Measurements from ENCODE around the gene LRBA. TPM values are rescaled to one million over a fixed set of nuclear protein-coding genes. Genes with fewer than 3 reads are reported as not detected.
A peak's percentile ranks its signal among the peaks of the same experiment; 100 is the strongest.

LRBA gene
- total and polyA plus RNA-seq, 9 of the 15 experiments (the other 6 are each of a cell fraction or from before 2014, with no cell fraction given), result 24.2 to 88.7 (median 59.7) TPM

DNA sequence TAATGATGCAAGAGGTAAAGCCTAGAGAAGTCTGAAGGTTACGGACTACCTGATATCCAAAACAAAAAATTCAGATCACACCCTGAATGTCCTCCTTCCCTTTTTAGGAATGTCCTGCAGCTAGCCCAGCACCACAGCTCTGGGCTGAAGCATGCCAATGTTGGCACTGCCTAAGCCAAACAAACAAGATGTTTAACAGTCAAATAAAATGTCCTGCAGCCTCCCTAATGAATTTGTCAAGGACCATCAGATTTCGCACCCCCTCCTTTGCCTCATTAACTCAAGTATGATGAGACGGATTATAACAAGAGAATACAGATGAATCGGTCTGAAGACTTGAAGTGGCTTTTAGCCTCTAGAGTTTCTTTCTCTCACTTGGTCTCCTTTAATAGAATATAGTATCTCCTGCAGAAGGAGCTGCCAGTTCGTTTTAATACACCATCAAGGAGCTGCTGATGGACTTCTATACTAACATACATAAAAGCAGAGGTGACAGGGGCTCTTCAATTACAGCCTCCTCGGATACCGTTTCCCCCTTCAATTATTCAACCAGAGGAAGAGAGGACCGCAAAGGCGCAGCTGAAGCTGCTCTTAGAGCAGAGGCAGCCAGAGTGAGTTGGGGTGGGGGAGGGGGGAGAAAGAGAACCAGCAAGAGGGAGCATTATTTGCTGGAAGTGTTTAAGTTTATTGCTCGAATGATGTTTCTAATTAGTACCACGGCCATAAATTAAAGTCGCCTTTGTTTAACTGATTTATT, 436.2 kb downstream of the LRBA start:
- DNase-seq (ENCODE audit: extremely low read depth in 1 of 4, low spot score in 3 of 4) (no peak), FAIRE-seq (no peak), ATAC-seq (no peak)
- in situ Hi-C loops (cut with MboI), result no loop called here
- WGBS (ENCODE audit: insufficient coverage, low coverage, missing lambda C conversion rate), result 94% methylated on average over 10 of the region's 12 CpGs
- intact Hi-C loops (cut with micrococcal nuclease), result no loop called here
- H4K20me1 ChIP-seq (replicated peaks; ENCODE audit: control insufficient read depth, insufficient read depth, low read length), result no peaks in the 10 kb centered on the region
- TF ChIP-seq, protein P1, sequence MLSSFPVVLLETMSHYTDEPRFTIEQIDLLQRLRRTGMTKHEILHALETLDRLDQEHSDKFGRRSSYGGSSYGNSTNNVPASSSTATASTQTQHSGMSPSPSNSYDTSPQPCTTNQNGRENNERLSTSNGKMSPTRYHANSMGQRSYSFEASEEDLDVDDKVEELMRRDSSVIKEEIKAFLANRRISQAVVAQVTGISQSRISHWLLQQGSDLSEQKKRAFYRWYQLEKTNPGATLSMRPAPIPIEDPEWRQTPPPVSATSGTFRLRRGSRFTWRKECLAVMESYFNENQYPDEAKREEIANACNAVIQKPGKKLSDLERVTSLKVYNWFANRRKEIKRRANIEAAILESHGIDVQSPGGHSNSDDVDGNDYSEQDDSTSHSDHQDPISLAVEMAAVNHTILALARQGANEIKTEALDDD (IDR thresholded peaks at IDR 0.05), result no peak
- no peak for TF ChIP-seq PYGO2 (tag; IDR thresholded peaks at IDR 0.05)
- no peak overlapping the region for H2AFZ ChIP-seq (ENCODE audit: low read depth, low read length)
- ChIA-PET POLR2A (no interaction called here), CTCF (ENCODE audit: low intra/inter-chr PET ratio) (no interaction called here)
- H3K4me3 ChIP-seq, result no peak overlapping the region
- H3K36me3 ChIP-seq (ENCODE audit: control insufficient read depth, insufficient read depth, low read length), result peaks cover 35% of the 10 kb centered on the region
- H3K27me3 ChIP-seq (ENCODE audit: control insufficient read depth in 2 of 2, insufficient read depth in 2 of 2, low read length in 2 of 2), result no peaks in the 10 kb centered on the region
- H3K4me1 ChIP-seq (replicated peaks in 1 of 2; ENCODE audit: control insufficient read depth in 2 of 2, insufficient read depth in 2 of 2, low read length in 2 of 2), result peaks cover 5 to 10% of the 10 kb centered on the region in 2 experiments; a peak in 4 of 5 replicates
- H3K27ac ChIP-seq (ENCODE audit: extremely low read depth, low read depth, low read length), result no peak overlapping the region
- peaks cover 19% of the 10 kb centered on the region for H3K9me3 ChIP-seq (replicated peaks; ENCODE audit: control insufficient read depth, insufficient read depth, low read depth, low read length)
- no peaks in the 10 kb centered on the region for H3K9me1 ChIP-seq (ENCODE audit: control insufficient read depth, insufficient read depth, low read length)
- BruUV-seq (replicated peaks), result no TSS peak
- no peaks in the 10 kb centered on the region for H3K79me2 ChIP-seq (ENCODE audit: control insufficient read depth, insufficient read depth, low read length)
- no peak overlapping the region for H3K9ac ChIP-seq (ENCODE audit: insufficient read depth in 1 of 2, low read depth in 2 of 2, low read length in 2 of 2)
- H3K4me2 ChIP-seq (ENCODE audit: insufficient read depth, low read length), result no peak overlapping the region

DNA sequence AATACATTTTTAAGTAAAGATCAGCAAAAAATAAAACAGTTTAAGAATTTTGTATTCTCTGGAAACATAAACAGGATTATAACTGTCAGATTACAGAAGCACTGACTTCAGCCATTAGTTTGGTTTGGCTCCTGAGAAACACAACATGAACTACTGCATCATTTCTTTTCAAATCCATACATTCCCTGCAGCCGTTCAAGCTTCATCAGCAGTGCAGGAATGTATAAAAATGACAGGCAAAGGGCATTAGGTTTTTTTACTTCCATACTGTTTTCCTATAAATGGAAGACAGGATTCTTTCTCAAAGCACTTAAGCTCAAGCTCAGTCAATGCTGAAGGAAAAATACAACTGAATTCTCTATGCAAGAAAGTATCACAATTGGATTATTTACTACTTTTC, 437.3 kb downstream of the LRBA start:
- FAIRE-seq, result no peak
- Histone ChIP-seq H3K4me2 (ENCODE audit: insufficient read depth, low read length) (no peak overlapping the region), H3K79me2 (ENCODE audit: control insufficient read depth, insufficient read depth, low read length) (no peaks in the 10 kb centered on the region), H3K9ac (ENCODE audit: insufficient read depth in 1 of 2, low read depth in 2 of 2, low read length in 2 of 2) (no peak overlapping the region), H3K36me3 (ENCODE audit: control insufficient read depth, insufficient read depth, low read length) (peaks cover 23% of the 10 kb centered on the region), H3K4me3 (no peak overlapping the region), H3K9me1 (ENCODE audit: control insufficient read depth, insufficient read depth, low read length) (no peaks in the 10 kb centered on the region), H4K20me1 (replicated peaks; ENCODE audit: control insufficient read depth, insufficient read depth, low read length) (no peaks in the 10 kb centered on the region), H3K9me3 (replicated peaks; ENCODE audit: control insufficient read depth, insufficient read depth, low read depth, low read length) (peaks cover 10% of the 10 kb centered on the region), H3K4me1 (replicated peaks in 1 of 2; ENCODE audit: control insufficient read depth in 2 of 2, insufficient read depth in 2 of 2, low read length in 2 of 2) (peaks cover under 1 to 21% of the 10 kb centered on the region in 2 experiments), H3K27me3 (ENCODE audit: control insufficient read depth in 2 of 2, insufficient read depth in 2 of 2, low read length in 2 of 2) (no peaks in the 10 kb centered on the region), H3K27ac (ENCODE audit: extremely low read depth, low read depth, low read length) (no peak overlapping the region), H2AFZ (ENCODE audit: low read depth, low read length) (no peak overlapping the region)
- no peak for DNase-seq (ENCODE audit: extremely low read depth in 1 of 4, low spot score in 3 of 4)
- intact Hi-C loops (cut with micrococcal nuclease), result no loop called here
- POLR2A ChIA-PET, result interaction anchor here (0.8 kb wide), 1 partner anchor 211 kb away, joined by 3 read pairs; no protein-coding TSS in a partner anchor
- in situ Hi-C loops (cut with MboI), result no loop called here
- CTCF ChIA-PET (ENCODE audit: low intra/inter-chr PET ratio), result no interaction called here
- 80% methylated on average over 1 of the region's 1 CpG for WGBS (ENCODE audit: insufficient coverage, low coverage, missing lambda C conversion rate)
- TF ChIP-seq, protein P2, sequence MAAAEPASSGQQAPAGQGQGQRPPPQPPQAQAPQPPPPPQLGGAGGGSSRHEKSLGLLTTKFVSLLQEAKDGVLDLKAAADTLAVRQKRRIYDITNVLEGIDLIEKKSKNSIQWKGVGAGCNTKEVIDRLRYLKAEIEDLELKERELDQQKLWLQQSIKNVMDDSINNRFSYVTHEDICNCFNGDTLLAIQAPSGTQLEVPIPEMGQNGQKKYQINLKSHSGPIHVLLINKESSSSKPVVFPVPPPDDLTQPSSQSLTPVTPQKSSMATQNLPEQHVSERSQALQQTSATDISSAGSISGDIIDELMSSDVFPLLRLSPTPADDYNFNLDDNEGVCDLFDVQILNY (CRISPR knock-in tag; IDR thresholded peaks at IDR 0.05), result no peak
- TF ChIP-seq ZNF224 (CRISPR knock-in tag; IDR thresholded peaks at IDR 0.05) (no peak), SAP30 (IDR thresholded peaks at IDR 0.05; ENCODE audit: borderline replicate concordance, insufficient read depth, low read depth, low read length, poor library complexity, severe bottlenecking) (no peak), GATA2 (CRISPR knock-in tag; IDR thresholded peaks at IDR 0.05) (no peak), DNMT1 (IDR thresholded peaks at IDR 0.05) (no peak), ZNF316 (IDR thresholded peaks at IDR 0.05) (0 out of 2 replicates have a peak, but pooled peaks have one; percentile 47), STAT5A (IDR thresholded peaks at IDR 0.05; ENCODE audit: borderline replicate concordance, low read length) (no peak), HMG20A (CRISPR knock-in tag; conservative IDR thresholded peaks at IDR 0.05) (no peak)
- TF ChIP-seq, protein P3, sequence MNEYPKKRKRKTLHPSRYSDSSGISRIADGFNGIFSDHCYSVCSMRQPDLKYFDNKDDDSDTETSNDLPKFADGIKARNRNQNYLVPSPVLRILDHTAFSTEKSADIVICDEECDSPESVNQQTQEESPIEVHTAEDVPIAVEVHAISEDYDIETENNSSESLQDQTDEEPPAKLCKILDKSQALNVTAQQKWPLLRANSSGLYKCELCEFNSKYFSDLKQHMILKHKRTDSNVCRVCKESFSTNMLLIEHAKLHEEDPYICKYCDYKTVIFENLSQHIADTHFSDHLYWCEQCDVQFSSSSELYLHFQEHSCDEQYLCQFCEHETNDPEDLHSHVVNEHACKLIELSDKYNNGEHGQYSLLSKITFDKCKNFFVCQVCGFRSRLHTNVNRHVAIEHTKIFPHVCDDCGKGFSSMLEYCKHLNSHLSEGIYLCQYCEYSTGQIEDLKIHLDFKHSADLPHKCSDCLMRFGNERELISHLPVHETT (CRISPR knock-in tag; conservative IDR thresholded peaks at IDR 0.05 in 1 of 2, IDR thresholded peaks at IDR 0.05 in 1 of 2), result no peak
- no TSS peak for BruUV-seq (replicated peaks)
- no peak for ATAC-seq

All from K562 (cell line).